SK-N-SH treated with all-trans-retinoic acid at 6 μM for 48 hours (cell line): ENCODE data around the gene DDIT4L.

Source experiments
- ATAC-seq: fragments of 200-7000 bp; cut with Tn5 transposase; 3 replicates; pipeline ENCODE4 v1.9.1; 2020; ENCODE audit warnings: mild to moderate bottlenecking, moderate library complexity
- ARNTL ChIP-seq: fragments of 450-650 bp; formaldehyde crosslinking; IDR thresholded peaks from 2 replicates; pipeline ENCODE4 v1.5.0; 2020; ENCODE audit warnings: low read depth, mild to moderate bottlenecking, moderate library complexity, borderline replicate concordance
- BACH2 ChIP-seq: fragments of 250-450 bp; sonication (Bioruptor Pico); IDR thresholded peaks from 2 replicates; pipeline ENCODE4 v1.9.0; 2021; ENCODE audit warnings: mild to moderate bottlenecking, borderline replicate concordance
- CSDC2 ChIP-seq: fragments of 250-450 bp; sonication (Bioruptor Pico); IDR thresholded peaks from 2 replicates; pipeline ENCODE4 v1.5.0; 2020; ENCODE audit warnings: mild to moderate bottlenecking, moderate library complexity
- ESRRG ChIP-seq: fragments of 250-450 bp; sonication (Bioruptor Pico); IDR thresholded peaks from 2 replicates; pipeline ENCODE4 v1.6.1; 2021; ENCODE audit warnings: mild to moderate bottlenecking
- GLIS3 ChIP-seq: fragments of 250-450 bp; sonication (Bioruptor Pico); IDR thresholded peaks from 2 replicates; pipeline ENCODE4 v1.5.0; 2020; ENCODE audit warnings: mild to moderate bottlenecking, moderate library complexity
- ISL1 ChIP-seq: fragments of 250-450 bp; sonication (Bioruptor Pico); IDR thresholded peaks from 2 replicates; pipeline ENCODE4 v2.1.2; 2022; ENCODE audit warnings: mild to moderate bottlenecking, moderate library complexity
- OSR1 ChIP-seq: fragments of 250-450 bp; sonication (Bioruptor Pico); IDR thresholded peaks from 2 replicates; pipeline ENCODE4 v1.8.0; 2022; ENCODE audit warnings: moderate library complexity, mild to moderate bottlenecking, inconsistent platforms
- PATZ1 ChIP-seq: fragments of 250-450 bp; sonication (Bioruptor Pico); IDR thresholded peaks from 2 replicates; pipeline ENCODE4 v1.8.0; 2020; ENCODE audit warnings: mild to moderate bottlenecking, moderate library complexity, borderline replicate concordance
- PPARA ChIP-seq: fragments of 250-450 bp; sonication (Bioruptor Pico); IDR thresholded peaks from 2 replicates; pipeline ENCODE4 v1.5.0; 2020; ENCODE audit warnings: mild to moderate bottlenecking, borderline replicate concordance
- RARB ChIP-seq: fragments of 250-450 bp; sonication (Bioruptor Pico); IDR thresholded peaks from 2 replicates; pipeline ENCODE4 v1.8.0; 2021; ENCODE audit warnings: mild to moderate bottlenecking, moderate library complexity
- SNAI2 ChIP-seq: fragments of 250-450 bp; sonication (Bioruptor Pico); IDR thresholded peaks from 2 replicates; pipeline ENCODE4 v1.5.0; 2020; ENCODE audit warnings: mild to moderate bottlenecking, moderate library complexity
- TCF4 ChIP-seq: fragments of 250-450 bp; sonication (Bioruptor Pico); IDR thresholded peaks from 2 replicates; pipeline ENCODE4 v1.8.0; 2021; ENCODE audit warnings: mild to moderate bottlenecking, moderate library complexity, borderline replicate concordance
- TOX ChIP-seq: fragments of 250-450 bp; sonication (Bioruptor Pico); IDR thresholded peaks from 2 replicates; pipeline ENCODE4 v1.8.0; 2021; ENCODE audit warnings: mild to moderate bottlenecking, moderate library complexity, borderline replicate concordance
- ZC3H10 ChIP-seq: fragments of 250-450 bp; sonication (Bioruptor Pico); IDR thresholded peaks from 2 replicates; pipeline ENCODE4 v1.5.1; 2021; ENCODE audit warnings: mild to moderate bottlenecking, moderate library complexity
- ZFP3 ChIP-seq: fragments of 250-450 bp; sonication (Bioruptor Pico); IDR thresholded peaks from 2 replicates; pipeline ENCODE4 v1.5.0; 2020; ENCODE audit warnings: mild to moderate bottlenecking, moderate library complexity
- ZFP30 ChIP-seq: fragments of 450-650 bp; formaldehyde crosslinking; IDR thresholded peaks from 2 replicates; pipeline ENCODE4 v1.5.0; 2022; ENCODE audit warnings: mild to moderate bottlenecking, moderate library complexity
- ZNF565 ChIP-seq: fragments of 450-650 bp; formaldehyde crosslinking; conservative IDR thresholded peaks from 2 replicates; pipeline ENCODE4 v1.5.0; 2020; ENCODE audit warnings: low read depth, mild to moderate bottlenecking, moderate library complexity
- ZNF70 ChIP-seq: fragments of 450-650 bp; formaldehyde crosslinking; IDR thresholded peaks from 2 replicates; pipeline ENCODE4 v1.5.0; 2020; ENCODE audit warnings: mild to moderate bottlenecking, moderate library complexity
- TF ChIP-seq, protein P1 (sequence below): fragments of 250-450 bp; sonication (Bioruptor Pico); IDR thresholded peaks from 2 replicates; pipeline ENCODE4 v1.5.0; 2020; ENCODE audit warnings: mild to moderate bottlenecking, moderate library complexity
- TF ChIP-seq, protein P2 (sequence below): fragments of 250-450 bp; sonication (Bioruptor Pico); IDR thresholded peaks from 2 replicates; pipeline ENCODE4 v1.5.1; 2021; ENCODE audit warnings: mild to moderate bottlenecking, moderate library complexity
- TF ChIP-seq, protein P3 (sequence below): fragments of 250-450 bp; sonication (Bioruptor Pico); IDR thresholded peaks from 2 replicates; pipeline ENCODE4 v1.8.0; 2021; ENCODE audit warnings: low read depth, mild to moderate bottlenecking, moderate library complexity, borderline replicate concordance

The DDIT4L gene

DNA sequence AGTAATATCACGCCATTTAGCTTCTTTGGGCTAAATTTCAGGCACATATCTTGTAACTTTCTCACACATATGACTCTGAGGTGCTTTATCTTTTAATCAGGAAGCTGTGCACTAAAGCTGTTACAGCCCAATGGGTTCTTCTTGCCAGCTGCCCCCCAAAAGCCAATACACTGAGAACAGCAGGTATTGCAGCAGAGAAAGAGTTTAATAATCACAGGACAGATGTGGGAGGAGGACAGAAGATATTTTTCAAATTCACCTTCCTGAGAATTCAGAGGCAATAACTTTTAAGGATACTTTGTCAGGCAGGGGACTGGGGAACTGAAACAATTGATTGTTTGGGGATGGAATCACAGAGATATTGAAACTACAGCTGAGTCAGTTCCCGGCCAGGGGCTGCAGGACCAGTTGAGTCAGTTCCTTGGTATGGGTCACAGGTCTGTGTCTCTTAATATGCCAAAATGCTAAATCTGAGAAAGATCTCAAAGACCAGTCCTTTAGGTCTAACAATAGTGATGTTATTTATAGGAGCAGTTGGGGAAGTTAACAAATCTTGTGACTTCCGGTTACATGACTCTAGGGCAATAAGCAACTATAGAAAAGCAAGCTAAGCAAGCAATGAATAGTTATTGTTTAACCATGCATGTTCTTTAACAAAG lies 28.1 kb downstream of the DDIT4L start (continued):
- TF ChIP-seq, protein P1, sequence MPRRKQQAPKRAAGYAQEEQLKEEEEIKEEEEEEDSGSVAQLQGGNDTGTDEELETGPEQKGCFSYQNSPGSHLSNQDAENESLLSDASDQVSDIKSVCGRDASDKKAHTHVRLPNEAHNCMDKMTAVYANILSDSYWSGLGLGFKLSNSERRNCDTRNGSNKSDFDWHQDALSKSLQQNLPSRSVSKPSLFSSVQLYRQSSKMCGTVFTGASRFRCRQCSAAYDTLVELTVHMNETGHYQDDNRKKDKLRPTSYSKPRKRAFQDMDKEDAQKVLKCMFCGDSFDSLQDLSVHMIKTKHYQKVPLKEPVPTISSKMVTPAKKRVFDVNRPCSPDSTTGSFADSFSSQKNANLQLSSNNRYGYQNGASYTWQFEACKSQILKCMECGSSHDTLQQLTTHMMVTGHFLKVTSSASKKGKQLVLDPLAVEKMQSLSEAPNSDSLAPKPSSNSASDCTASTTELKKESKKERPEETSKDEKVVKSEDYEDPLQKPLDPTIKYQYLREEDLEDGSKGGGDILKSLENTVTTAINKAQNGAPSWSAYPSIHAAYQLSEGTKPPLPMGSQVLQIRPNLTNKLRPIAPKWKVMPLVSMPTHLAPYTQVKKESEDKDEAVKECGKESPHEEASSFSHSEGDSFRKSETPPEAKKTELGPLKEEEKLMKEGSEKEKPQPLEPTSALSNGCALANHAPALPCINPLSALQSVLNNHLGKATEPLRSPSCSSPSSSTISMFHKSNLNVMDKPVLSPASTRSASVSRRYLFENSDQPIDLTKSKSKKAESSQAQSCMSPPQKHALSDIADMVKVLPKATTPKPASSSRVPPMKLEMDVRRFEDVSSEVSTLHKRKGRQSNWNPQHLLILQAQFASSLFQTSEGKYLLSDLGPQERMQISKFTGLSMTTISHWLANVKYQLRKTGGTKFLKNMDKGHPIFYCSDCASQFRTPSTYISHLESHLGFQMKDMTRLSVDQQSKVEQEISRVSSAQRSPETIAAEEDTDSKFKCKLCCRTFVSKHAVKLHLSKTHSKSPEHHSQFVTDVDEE (CRISPR knock-in tag) = no peak
- TF ChIP-seq ZC3H10 (no peak), ZNF70 (CRISPR knock-in tag) (no peak), BACH2 (no peak)
- TF ChIP-seq, all 23 proteins: peak for 0

DNA sequence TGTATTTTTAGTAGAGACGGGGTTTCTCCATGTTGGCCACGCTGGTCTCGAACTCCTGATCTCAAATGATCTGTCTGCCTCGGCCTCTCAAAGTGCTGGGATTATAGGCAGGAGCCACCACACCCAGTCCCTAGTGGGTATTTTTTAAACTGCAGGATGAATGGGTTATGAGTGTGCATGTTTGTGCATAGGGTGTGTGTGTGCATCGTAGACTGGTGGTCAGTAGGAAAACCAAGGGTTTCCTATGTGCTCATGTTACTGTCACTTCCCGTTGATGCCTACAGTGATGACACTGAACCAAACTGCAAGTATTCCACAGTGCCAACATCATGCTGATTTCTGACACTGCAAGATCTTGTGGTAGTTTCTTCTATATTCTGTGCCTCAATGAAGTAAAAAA lies 41.1 kb downstream of the DDIT4L start:
- no peak for TF ChIP-seq GLIS3 (CRISPR knock-in tag)
- no peak for TF ChIP-seq ARNTL (CRISPR knock-in tag)
- ATAC-seq = no peak

DNA sequence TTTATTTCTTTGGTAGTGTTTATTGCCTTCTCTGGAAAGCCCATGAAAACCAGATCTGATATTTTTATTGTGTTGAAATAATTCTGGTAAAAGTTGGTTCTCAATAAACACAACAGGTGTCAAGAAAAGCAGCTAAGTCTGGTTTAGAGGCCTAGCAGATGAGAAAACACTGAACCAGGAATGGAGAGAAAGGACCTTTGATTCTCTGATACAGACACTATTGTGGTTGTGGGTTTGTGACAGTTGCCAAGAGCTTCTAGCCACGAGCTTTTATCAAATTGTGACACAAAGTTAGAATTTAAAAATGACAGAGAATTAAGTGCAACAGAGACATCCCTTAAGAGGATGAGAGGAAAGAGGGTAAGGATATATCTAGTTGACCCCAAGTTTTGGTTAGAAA lies 42.6 kb downstream of the DDIT4L start:
- ATAC-seq = no peak

More for the DNA sequence above, 42.6 kb downstream of the DDIT4L start:
- TF ChIP-seq SNAI2 (CRISPR knock-in tag) (no peak), ZFP30 (CRISPR knock-in tag) (no peak), ESRRG (CRISPR knock-in tag) (no peak), OSR1 (CRISPR knock-in tag) (no peak), PPARA (CRISPR knock-in tag) (no peak), TCF4 (CRISPR knock-in tag) (no peak), ZFP3 (CRISPR knock-in tag) (no peak), ZC3H10 (no peak), ZNF565 (CRISPR knock-in tag) (no peak), CSDC2 (CRISPR knock-in tag) (no peak), TOX (CRISPR knock-in tag) (no peak), ZNF70 (CRISPR knock-in tag) (no peak), PATZ1 (CRISPR knock-in tag) (no peak), RARB (no peak), GLIS3 (CRISPR knock-in tag) (no peak), ISL1 (no peak)
- TF ChIP-seq, protein P2, sequence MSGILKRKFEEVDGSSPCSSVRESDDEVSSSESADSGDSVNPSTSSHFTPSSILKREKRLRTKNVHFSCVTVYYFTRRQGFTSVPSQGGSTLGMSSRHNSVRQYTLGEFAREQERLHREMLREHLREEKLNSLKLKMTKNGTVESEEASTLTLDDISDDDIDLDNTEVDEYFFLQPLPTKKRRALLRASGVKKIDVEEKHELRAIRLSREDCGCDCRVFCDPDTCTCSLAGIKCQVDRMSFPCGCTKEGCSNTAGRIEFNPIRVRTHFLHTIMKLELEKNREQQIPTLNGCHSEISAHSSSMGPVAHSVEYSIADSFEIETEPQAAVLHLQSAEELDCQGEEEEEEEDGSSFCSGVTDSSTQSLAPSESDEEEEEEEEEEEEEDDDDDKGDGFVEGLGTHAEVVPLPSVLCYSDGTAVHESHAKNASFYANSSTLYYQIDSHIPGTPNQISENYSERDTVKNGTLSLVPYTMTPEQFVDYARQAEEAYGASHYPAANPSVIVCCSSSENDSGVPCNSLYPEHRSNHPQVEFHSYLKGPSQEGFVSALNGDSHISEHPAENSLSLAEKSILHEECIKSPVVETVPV (CRISPR knock-in tag) = no peak
- TF ChIP-seq, protein P1 (CRISPR knock-in tag) = no peak
- TF ChIP-seq, protein P3, sequence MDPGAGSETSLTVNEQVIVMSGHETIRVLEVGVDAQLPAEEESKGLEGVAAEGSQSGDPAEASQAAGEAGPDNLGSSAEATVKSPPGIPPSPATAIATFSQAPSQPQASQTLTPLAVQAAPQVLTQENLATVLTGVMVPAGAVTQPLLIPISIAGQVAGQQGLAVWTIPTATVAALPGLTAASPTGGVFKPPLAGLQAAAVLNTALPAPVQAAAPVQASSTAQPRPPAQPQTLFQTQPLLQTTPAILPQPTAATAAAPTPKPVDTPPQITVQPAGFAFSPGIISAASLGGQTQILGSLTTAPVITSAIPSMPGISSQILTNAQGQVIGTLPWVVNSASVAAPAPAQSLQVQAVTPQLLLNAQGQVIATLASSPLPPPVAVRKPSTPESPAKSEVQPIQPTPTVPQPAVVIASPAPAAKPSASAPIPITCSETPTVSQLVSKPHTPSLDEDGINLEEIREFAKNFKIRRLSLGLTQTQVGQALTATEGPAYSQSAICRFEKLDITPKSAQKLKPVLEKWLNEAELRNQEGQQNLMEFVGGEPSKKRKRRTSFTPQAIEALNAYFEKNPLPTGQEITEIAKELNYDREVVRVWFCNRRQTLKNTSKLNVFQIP (CRISPR knock-in tag) = no peak
